ENCODE results near the gene OR10V1. TPM values are rescaled to one million over a fixed set of nuclear protein-coding genes. Genes with fewer than 3 reads are reported as not detected.

OR10V1 gene
- total and polyA plus RNA-seq, 10 donors = not detected

DNA sequence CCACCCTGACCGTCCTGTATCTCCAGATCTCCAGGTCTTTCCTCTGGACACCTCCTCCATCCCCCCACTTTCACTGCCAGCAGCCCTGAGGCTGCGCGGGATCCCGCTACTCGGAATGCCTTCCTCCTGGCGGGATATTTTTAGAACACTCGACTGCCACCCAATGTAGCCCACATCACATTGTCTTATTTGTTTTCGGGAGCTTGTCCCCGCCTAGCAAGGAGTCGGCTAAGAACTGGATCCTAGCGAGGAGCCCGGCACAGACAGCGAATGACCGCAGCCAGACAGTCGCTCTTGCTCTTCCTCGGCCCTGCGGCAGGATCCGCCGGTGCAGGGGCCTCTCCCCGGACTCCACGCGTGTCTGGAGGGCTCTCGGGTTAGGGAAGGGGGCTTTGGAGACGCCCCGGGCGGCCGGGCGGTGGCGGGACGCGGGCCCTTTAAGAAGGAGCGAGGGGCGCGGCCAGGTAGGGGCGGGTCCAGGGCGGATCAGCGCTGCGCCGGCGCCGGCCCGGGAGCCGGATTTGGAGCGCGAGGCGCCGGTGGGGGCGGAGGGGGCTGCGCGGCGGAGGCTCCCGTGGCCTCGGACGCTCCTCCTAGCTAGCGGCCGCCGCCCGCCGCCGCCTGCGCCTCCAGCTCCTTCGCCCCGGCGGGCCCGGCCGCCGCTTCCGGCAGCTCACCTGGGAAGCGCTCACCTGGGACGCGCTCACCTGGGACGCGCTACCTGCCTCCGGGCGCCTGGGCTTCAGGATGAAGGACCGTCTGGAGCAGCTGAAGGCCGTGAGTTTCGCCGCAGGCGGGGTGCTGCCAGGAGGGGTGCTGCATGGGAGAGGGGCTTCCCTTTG lies 41.4 kb upstream of the OR10V1 start, which contains the start of gene STX3:
Gene STX3 (plus strand): TSS at position 518 of the 842 bp plus-strand sequence. CDS start 230 bp downstream, at position 748.
- Histone ChIP-seq H3K4me3 (peak within 1 kb of the TSS; percentile 67 to 93 (median 76)), H3K4me1 (peaks cover 3 to 47% (median 25%) of the 10 kb centered on the region in 6 donors), H3K27ac (peak within 1 kb of the TSS; percentile 49 to 98 (median 89)), H3K9me3 (no peaks in the 10 kb centered on the region), H3K27me3 (replicated peaks in 1 of 7) (no peaks in the 10 kb centered on the region), H3K36me3 (peaks cover 0 to 5% (median 0%) of the 10 kb centered on the region in 6 donors)
- peak; percentile 94 for DNase-seq
- intact Hi-C loops (cut with DNase I; ENCODE audit: low total_unique reads) = loop anchor here (2.0 kb wide), 1 partner anchor 46 kb away; no protein-coding TSS in a partner anchor
- WGBS, 5 donors = 0 to 1% (median 0%) methylated on average over 30 to 80 of the region's 80 CpGs
- peak in 2 of 3 donors; percentile 58 to 69 for TF ChIP-seq POLR2AphosphoS5 (IDR thresholded peaks at IDR 0.05)
- TF ChIP-seq CTCF (IDR thresholded peaks at IDR 0.05 in 8 of 11, conservative IDR thresholded peaks at IDR 0.05 in 3 of 11) = no peak
- TF ChIP-seq POLR2A (IDR thresholded peaks at IDR 0.05) = peak in 1 of 3 donors; percentile 20

- 0% methylated on average over 20 of the region's 20 CpGs for WGBS, 5 donors
- Histone ChIP-seq H3K4me1 (peaks cover 3 to 47% (median 25%) of the 10 kb centered on the region in 6 donors), H3K27me3 (replicated peaks in 1 of 7) (no peaks in the 10 kb centered on the region), H3K9me3 (no peaks in the 10 kb centered on the region), H3K4me3 (peak overlapping the region; percentile 67 to 93 (median 76)), H3K27ac (peak overlapping the region in 7 of 8 donors; percentile 85 to 98 (median 91)), H3K36me3 (no peaks in the 10 kb centered on the region)
- TF ChIP-seq POLR2A (IDR thresholded peaks at IDR 0.05) = no peak
- no peak for TF ChIP-seq CTCF (IDR thresholded peaks at IDR 0.05 in 8 of 11, conservative IDR thresholded peaks at IDR 0.05 in 3 of 11)
- peak; percentile 85 for DNase-seq
- intact Hi-C loops (cut with DNase I; ENCODE audit: low total_unique reads) = loop anchor here (2.0 kb wide), 1 partner anchor 46 kb away; no protein-coding TSS in a partner anchor
These were observed 40.8 kb upstream of the OR10V1 start for GRCh38 chr11:59754494-59754858.

GRCh38 chr11:59753650-59754493 lies 40.2 kb upstream of the OR10V1 start:
- intact Hi-C loops (cut with DNase I; ENCODE audit: low total_unique reads) = loop anchor here (2.0 kb wide), 1 partner anchor 47 kb away; no protein-coding TSS in a partner anchor
- Histone ChIP-seq H3K4me1 (peaks cover 3 to 47% (median 25%) of the 10 kb centered on the region in 6 donors), H3K27ac (peak overlapping the region in 7 of 8 donors; percentile 85 to 98 (median 91)), H3K27me3 (replicated peaks in 1 of 7) (peaks cover 0 to 5% (median 0%) of the 10 kb centered on the region in 7 donors), H3K36me3 (no peaks in the 10 kb centered on the region), H3K9me3 (no peaks in the 10 kb centered on the region), H3K4me3 (peak overlapping the region; percentile 67 to 93 (median 76))
- TF ChIP-seq POLR2AphosphoS5 (IDR thresholded peaks at IDR 0.05) (peak; percentile 74 to 81 (median 75)), CTCF (IDR thresholded peaks at IDR 0.05 in 8 of 11, conservative IDR thresholded peaks at IDR 0.05 in 3 of 11) (peak; percentile 82 to 95 (median 93)), POLR2A (IDR thresholded peaks at IDR 0.05) (no peak)
- 33 to 37% (median 35%) methylated on average over 47 of the region's 47 CpGs for WGBS, 5 donors
- peak; percentile 96 for DNase-seq

Data from spleen (tissue), 11 donors.